ENCODE measurements around the gene FXYD4.

DNA sequence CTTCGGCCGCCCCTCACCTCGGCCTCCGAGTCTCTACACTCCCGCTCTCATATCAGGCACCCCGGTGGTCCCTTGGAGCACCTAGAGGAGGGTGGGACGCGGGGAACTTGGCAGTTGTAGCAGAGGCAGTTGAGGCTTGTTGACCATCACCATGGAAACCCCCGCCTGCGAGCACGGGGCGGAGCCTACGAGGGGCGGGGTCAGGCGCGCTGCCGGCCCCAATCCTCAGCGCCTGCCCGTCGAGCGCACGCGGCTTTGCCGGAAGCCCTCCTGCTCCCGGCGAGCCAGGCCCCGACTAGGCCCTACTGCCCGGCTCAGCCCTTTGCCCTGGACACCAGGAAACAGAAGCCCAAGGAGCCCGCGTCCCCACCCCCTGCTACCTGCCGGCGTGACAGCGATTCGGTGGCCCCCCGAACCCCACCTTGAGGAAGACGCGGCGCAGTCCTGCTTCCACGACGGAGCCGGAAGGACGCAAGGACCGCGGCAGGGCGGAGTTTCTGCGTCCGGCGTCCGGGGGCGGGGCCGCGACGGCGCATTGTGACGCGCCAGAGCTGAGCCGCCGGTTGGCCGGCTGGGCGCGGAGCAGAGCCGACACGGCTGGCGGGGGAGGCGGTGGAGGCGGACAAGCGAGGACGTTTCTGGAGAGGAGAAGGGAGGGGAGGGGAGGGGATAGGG is 37.4 kb downstream of the FXYD4 start, which contains the start of gene HNRNPF:
- peak in 3 of 4 donors; percentile 87 to 98 (median 94) for TF ChIP-seq POLR2A (IDR thresholded peaks at IDR 0.05)
- TF ChIP-seq, protein P1, sequence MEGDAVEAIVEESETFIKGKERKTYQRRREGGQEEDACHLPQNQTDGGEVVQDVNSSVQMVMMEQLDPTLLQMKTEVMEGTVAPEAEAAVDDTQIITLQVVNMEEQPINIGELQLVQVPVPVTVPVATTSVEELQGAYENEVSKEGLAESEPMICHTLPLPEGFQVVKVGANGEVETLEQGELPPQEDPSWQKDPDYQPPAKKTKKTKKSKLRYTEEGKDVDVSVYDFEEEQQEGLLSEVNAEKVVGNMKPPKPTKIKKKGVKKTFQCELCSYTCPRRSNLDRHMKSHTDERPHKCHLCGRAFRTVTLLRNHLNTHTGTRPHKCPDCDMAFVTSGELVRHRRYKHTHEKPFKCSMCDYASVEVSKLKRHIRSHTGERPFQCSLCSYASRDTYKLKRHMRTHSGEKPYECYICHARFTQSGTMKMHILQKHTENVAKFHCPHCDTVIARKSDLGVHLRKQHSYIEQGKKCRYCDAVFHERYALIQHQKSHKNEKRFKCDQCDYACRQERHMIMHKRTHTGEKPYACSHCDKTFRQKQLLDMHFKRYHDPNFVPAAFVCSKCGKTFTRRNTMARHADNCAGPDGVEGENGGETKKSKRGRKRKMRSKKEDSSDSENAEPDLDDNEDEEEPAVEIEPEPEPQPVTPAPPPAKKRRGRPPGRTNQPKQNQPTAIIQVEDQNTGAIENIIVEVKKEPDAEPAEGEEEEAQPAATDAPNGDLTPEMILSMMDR (IDR thresholded peaks at IDR 0.05) = peak in 1 of 6 experiments; percentile 6
